ENCODE data around the gene CNTNAP2. TPM values are rescaled to one million over a fixed set of nuclear protein-coding genes. Genes with fewer than 3 reads are reported as not detected.

Gene CNTNAP2
- total and polyA plus RNA-seq, 3 donors from 2014 or later: 4.3 to 6.1 (median 4.4) TPM

- DNase-seq: no peak
- Histone ChIP-seq H3K9me3 (no peaks in the 10 kb centered on the region), H3K4me3 (no peak overlapping the region), H3K4me1 (no peaks in the 10 kb centered on the region), H3K27me3 (no peaks in the 10 kb centered on the region), H3K36me3 (ENCODE audit: low read depth, missing control alignments) (no peaks in the 10 kb centered on the region), H3K27ac (no peak overlapping the region)
- 95 to 100% methylated on average over 1 of the region's 1 CpG for WGBS, 2 donors
- TF ChIP-seq POLR2A (IDR thresholded peaks at IDR 0.05) (no peak), CTCF (IDR thresholded peaks at IDR 0.05) (no peak)
- intact Hi-C loops (cut with DNase I; ENCODE audit: low total_unique reads): no loop called here
Observed at GRCh38 chr7:148127374-148127773, 2010.8 kb downstream of the CNTNAP2 start.

GRCh38 chr7:148129023-148129422, 2012.4 kb downstream of the CNTNAP2 start:
- WGBS, 2 donors: 85 to 92% methylated on average over 6 of the region's 6 CpGs
- TF ChIP-seq POLR2A (IDR thresholded peaks at IDR 0.05) (no peak), CTCF (IDR thresholded peaks at IDR 0.05) (no peak)
- no peaks in the 10 kb centered on the region for H3K27me3 ChIP-seq
- no peak overlapping the region for H3K27ac ChIP-seq
- H3K9me3 ChIP-seq: no peaks in the 10 kb centered on the region
- DNase-seq: no peak
- no peaks in the 10 kb centered on the region for H3K4me1 ChIP-seq
- intact Hi-C loops (cut with DNase I; ENCODE audit: low total_unique reads): no loop called here
- no peaks in the 10 kb centered on the region for H3K36me3 ChIP-seq (ENCODE audit: low read depth, missing control alignments)
- H3K4me3 ChIP-seq: no peak overlapping the region

GRCh38 chr7:148135116-148135515, 2018.5 kb downstream of the CNTNAP2 start:
- Histone ChIP-seq H3K27me3 (no peaks in the 10 kb centered on the region), H3K4me1 (no peaks in the 10 kb centered on the region), H3K4me3 (no peak overlapping the region), H3K27ac (no peak overlapping the region), H3K36me3 (ENCODE audit: low read depth, missing control alignments) (no peaks in the 10 kb centered on the region), H3K9me3 (no peaks in the 10 kb centered on the region)
- 84 to 85% methylated on average over 2 of the region's 2 CpGs for WGBS, 2 donors
- no peak for TF ChIP-seq POLR2A (IDR thresholded peaks at IDR 0.05)
- no peak for TF ChIP-seq CTCF (IDR thresholded peaks at IDR 0.05)
- no peak for DNase-seq
- intact Hi-C loops (cut with DNase I; ENCODE audit: low total_unique reads): no loop called here

- DNase-seq: no peak
- 85 to 94% methylated on average over 3 of the region's 3 CpGs for WGBS, 2 donors
- Histone ChIP-seq H3K36me3 (ENCODE audit: low read depth, missing control alignments) (no peaks in the 10 kb centered on the region), H3K4me3 (no peak overlapping the region), H3K27me3 (no peaks in the 10 kb centered on the region), H3K27ac (no peak overlapping the region), H3K4me1 (no peaks in the 10 kb centered on the region), H3K9me3 (no peaks in the 10 kb centered on the region)
- TF ChIP-seq POLR2A (IDR thresholded peaks at IDR 0.05) (no peak), CTCF (IDR thresholded peaks at IDR 0.05) (no peak)
- intact Hi-C loops (cut with DNase I; ENCODE audit: low total_unique reads): no loop called here
Observed at GRCh38 chr7:148135997-148136396, 2019.4 kb downstream of the CNTNAP2 start.

- H3K36me3 ChIP-seq (ENCODE audit: low read depth, missing control alignments): no peaks in the 10 kb centered on the region
- TF ChIP-seq POLR2A (IDR thresholded peaks at IDR 0.05) (no peak), CTCF (IDR thresholded peaks at IDR 0.05) (peak; percentile 12 to 40 (median 24))
- no peak overlapping the region for H3K27ac ChIP-seq
- H3K4me3 ChIP-seq: no peak overlapping the region
- peak; percentile 54 for DNase-seq
- no peaks in the 10 kb centered on the region for H3K4me1 ChIP-seq
- intact Hi-C loops (cut with DNase I; ENCODE audit: low total_unique reads): no loop called here
- H3K27me3 ChIP-seq: no peaks in the 10 kb centered on the region
- H3K9me3 ChIP-seq: no peaks in the 10 kb centered on the region
- WGBS, 2 donors: 66 to 70% methylated on average over 4 of the region's 4 CpGs
Observed at GRCh38 chr7:148142660-148143248, 2026.2 kb downstream of the CNTNAP2 start.

Data from testis (tissue), 3 donors.